BJ (cell line): Measurements from ENCODE around the gene IGLL1. TPM values are rescaled to one million over a fixed set of nuclear protein-coding genes. Genes with fewer than 3 reads are reported as not detected.

Experiments
- CTCF ChIA-PET: fragments of 350-600 bp; formaldehyde crosslinking; extraction: SDS; loops from one replicate; lab custom pipeline; 2021; ENCODE audit warnings: antibody characterized with exemption, inconsistent platforms; lab: Yijun Ruan, JAX
- POLR2A ChIA-PET: fragments of 300-600 bp; sonication (Branson Sonifier 250); formaldehyde crosslinking; extraction: SDS; loops from one replicate; lab custom pipeline; 2021; ENCODE audit warnings: antibody characterized with exemption; lab: Charles Lee
- DNase-seq: peaks from one replicate; pipeline ENCODE4 v3.0.0-alpha.2; 2011; ENCODE audit warnings: low read depth
- H3K27me3 ChIP-seq: 2 replicates; pipeline ENCODE4 v1.6.0; 2011; ENCODE audit warnings: low read length; ENCODE audit not compliant: control insufficient read depth, insufficient read depth
- H3K36me3 ChIP-seq: 2 replicates; pipeline ENCODE4 v1.5.1; 2011; ENCODE audit warnings: low read length; ENCODE audit not compliant: control insufficient read depth, insufficient read depth
- H3K4me3 ChIP-seq: 2 replicates; pipeline ENCODE4 v1.5.1; 2011; ENCODE audit warnings: low read depth, mild to moderate bottlenecking, control low read depth, low read length
- polyA plus RNA-seq: library from polyadenylated mRNA; depleted of rRNA; stranded (reverse); fragments of >200 nt; gene quantifications from 2 replicates; pipeline ENCODE4 v1.2.3, GENCODE V29; 2011
- TF ChIP-seq, protein P1 (sequence below): IDR thresholded peaks from 2 replicates; pipeline ENCODE4 v1.5.1; 2011; ENCODE audit warnings: low read depth, mild to moderate bottlenecking, control low read depth, inconsistent platforms, low read length, moderate library complexity; ENCODE audit not compliant: insufficient read depth

Gene IGLL1
- polyA plus RNA-seq, 1 experiment: not detected

DNA sequence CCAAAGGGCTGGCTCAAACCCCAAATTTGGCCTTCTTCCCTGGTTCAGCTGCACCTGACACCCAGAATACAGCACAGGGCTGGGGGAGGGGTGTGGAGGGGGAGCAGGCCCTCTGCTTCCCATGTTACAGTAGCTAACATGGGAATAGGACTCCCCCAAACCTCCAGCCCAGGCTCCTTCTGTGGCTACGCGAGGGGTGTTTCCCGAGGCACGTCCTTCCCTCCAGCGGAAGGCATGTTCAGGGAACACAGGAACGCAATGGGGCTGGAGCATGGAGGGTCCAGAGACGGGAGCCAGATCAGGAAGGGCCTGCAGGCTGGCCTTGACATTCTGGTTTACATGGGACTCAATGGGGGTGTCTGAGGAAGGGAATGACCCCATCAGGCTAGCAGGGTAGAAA is 11.8 kb upstream of the IGLL1 start:
- TF ChIP-seq, protein P1, sequence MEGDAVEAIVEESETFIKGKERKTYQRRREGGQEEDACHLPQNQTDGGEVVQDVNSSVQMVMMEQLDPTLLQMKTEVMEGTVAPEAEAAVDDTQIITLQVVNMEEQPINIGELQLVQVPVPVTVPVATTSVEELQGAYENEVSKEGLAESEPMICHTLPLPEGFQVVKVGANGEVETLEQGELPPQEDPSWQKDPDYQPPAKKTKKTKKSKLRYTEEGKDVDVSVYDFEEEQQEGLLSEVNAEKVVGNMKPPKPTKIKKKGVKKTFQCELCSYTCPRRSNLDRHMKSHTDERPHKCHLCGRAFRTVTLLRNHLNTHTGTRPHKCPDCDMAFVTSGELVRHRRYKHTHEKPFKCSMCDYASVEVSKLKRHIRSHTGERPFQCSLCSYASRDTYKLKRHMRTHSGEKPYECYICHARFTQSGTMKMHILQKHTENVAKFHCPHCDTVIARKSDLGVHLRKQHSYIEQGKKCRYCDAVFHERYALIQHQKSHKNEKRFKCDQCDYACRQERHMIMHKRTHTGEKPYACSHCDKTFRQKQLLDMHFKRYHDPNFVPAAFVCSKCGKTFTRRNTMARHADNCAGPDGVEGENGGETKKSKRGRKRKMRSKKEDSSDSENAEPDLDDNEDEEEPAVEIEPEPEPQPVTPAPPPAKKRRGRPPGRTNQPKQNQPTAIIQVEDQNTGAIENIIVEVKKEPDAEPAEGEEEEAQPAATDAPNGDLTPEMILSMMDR: no peak
- ChIA-PET CTCF (interaction anchor here (0.7 to 2.5 kb wide), 20 partner anchors 8 to 303 kb away, joined by 3 to 21 read pairs (median 4); partner anchors contain the start of genes IGLL1 and MIF), POLR2A (no interaction called here)
- no peak for DNase-seq
- Histone ChIP-seq H3K36me3 (no peaks in the 10 kb centered on the region), H3K27me3 (peaks cover 1% of the 10 kb centered on the region; the same call in 1 of the 2 replicates), H3K4me3 (no peak overlapping the region)

DNA sequence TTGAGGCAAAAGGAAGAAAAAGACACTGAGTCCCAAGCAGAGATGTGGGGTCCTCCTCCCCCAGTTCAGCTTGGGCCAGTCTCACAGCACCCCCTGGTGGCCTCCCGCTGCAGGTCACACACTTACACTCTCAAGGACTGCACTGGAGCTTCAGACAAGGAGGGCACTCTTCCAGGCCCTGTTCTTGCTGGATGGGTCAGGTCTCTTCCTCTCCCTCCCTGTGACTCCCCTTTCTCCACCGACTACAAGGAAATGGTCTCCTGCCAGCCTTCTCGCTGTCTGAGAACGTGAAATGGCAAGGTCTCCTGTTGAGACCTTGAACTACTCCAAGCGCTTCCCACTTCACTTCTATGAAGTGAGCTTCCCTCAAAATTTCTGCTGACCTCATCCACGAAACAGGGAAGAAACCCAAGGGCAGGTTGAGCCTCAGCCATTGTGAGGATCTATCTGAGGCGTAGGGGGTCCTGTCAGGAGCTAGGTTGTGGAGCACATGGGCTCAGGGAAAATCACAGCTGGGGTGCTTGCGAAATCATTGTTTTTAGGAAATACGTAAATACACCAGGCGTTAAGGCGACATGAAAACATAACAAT is 11.2 kb upstream of the IGLL1 start:
- TF ChIP-seq, protein P1: peak; percentile 95
- Histone ChIP-seq H3K4me3 (no peak overlapping the region), H3K27me3 (peaks cover 2% of the 10 kb centered on the region; the same call in 1 of the 2 replicates), H3K36me3 (no peaks in the 10 kb centered on the region)
- CTCF ChIA-PET: interaction anchor here (0.7 to 2.5 kb wide), 21 partner anchors 8 to 303 kb away, joined by 3 to 21 read pairs (median 4); partner anchors contain the start of genes IGLL1 and MIF
- no peak for DNase-seq
- POLR2A ChIA-PET: no interaction called here

DNA sequence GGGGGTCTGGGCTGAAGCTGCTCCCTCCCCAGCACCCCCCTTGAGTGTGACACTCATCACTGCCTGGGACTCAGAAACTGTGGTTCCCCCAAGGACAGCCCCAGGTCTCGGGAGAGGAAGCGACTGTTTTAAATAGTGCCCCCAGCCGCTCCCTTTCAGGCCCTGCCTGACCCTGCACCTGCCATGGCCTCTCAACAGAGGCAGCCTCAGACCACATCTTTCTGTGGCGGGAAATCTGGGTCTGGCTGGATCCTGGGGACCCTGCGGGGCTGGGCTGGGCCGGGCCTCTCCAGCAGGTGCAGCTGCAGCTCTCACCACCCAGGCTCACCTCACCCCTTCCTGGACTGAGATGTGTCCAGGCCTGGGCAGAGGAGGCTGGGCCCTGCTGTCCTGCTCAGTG is 3.7 kb upstream of the IGLL1 start:
- no peak for DNase-seq
- CTCF ChIA-PET: interaction anchor here (1.7 kb wide), 1 partner anchor 8 kb away, joined by 6 read pairs; no protein-coding TSS in a partner anchor
- TF ChIP-seq, protein P1: no peak
- H3K27me3 ChIP-seq: peaks cover 2% of the 10 kb centered on the region; the same call in 1 of the 2 replicates
- H3K36me3 ChIP-seq: no peaks in the 10 kb centered on the region
- no peak overlapping the region for H3K4me3 ChIP-seq
- POLR2A ChIA-PET: no interaction called here

DNA sequence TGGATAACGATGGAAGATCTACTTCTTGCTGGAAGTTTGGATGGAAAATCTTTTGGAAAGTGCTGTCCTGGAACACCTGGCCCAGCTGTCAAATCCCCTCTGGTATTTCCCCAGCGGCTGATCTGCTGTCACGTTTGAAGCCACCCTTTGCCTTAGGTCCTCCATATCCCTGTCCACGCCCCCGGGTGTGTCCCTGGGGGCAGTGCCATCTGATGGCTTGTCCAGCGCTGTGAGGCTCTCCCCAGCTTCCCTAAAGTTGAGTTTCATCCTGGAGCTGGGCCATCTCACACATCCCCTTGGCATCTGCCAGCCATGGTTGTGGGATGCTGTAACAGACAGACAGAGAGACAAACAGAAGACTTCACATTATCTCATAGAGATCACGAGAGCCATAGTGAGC is 3.1 kb upstream of the IGLL1 start:
- H3K36me3 ChIP-seq: no peaks in the 10 kb centered on the region
- H3K27me3 ChIP-seq: peaks cover 2% of the 10 kb centered on the region; the same call in 1 of the 2 replicates
- no peak overlapping the region for H3K4me3 ChIP-seq
- no peak for DNase-seq
- POLR2A ChIA-PET: no interaction called here
- CTCF ChIA-PET: interaction anchor here (1.1 to 1.7 kb wide), 2 partner anchors 9 to 17 kb away, joined by 4 to 6 read pairs; no protein-coding TSS in a partner anchor
- TF ChIP-seq, protein P1: no peak

DNA sequence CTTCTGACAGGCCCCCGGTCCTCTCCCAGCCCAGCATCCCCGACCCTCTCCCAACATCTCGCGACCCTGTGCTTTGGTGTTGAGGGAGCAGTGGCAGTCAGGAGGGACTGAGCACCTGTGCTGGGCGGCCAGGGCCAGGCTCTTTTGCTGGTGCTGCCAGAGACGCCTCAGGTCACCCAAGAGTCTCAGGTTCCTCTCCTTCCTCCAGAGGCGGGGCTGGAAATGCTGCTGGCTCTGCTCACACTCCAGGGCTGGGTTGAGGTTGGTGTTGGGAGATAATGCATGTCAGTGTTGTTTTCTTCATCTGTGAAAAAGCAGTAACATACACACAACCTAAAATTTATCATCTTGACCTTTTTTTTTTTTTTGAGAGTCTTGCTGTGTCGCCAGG is 1.2 kb upstream of the IGLL1 start:
- H3K4me3 ChIP-seq: no peak overlapping the region
- no peaks in the 10 kb centered on the region for H3K27me3 ChIP-seq
- no peaks in the 10 kb centered on the region for H3K36me3 ChIP-seq
- DNase-seq: no peak
- TF ChIP-seq, protein P1: no peak
- CTCF ChIA-PET: interaction anchor here (4.5 kb wide), 1 partner anchor 10 kb away, joined by 21 read pairs; no protein-coding TSS in a partner anchor
- POLR2A ChIA-PET: no interaction called here
